Parathyroid adenoma (tissue), 2 donors: ENCODE data around the gene VLDLR.

Experiments
- H2AFZ ChIP-seq: fragments of 300-600 bp; sonication (generic); one replicate; pipeline ENCODE4 v1.7.0; 2017; ENCODE audit warnings: antibody characterized with exemption, mild to moderate bottlenecking
- H3K27ac ChIP-seq: fragments of 300-600 bp; sonication (generic); one replicate; pipeline ENCODE4 v1.7.0; 2017
- H3K27me3 ChIP-seq: fragments of 300-600 bp; sonication (generic); one replicate; pipeline ENCODE4 v1.7.0; 2017; ENCODE audit warnings: low read length; ENCODE audit not compliant: control insufficient read depth, insufficient read depth
- H3K36me3 ChIP-seq: fragments of 300-600 bp; sonication (generic); one replicate; pipeline ENCODE4 v1.7.0; 2017; ENCODE audit warnings: low read length; ENCODE audit not compliant: control insufficient read depth, insufficient read depth
- H3K4me1 ChIP-seq: fragments of 300-600 bp; sonication (generic); one replicate; pipeline ENCODE4 v1.7.0; 2017; ENCODE audit warnings: control low read depth
- H3K4me2 ChIP-seq: fragments of 300-600 bp; sonication (generic); one replicate; pipeline ENCODE4 v1.7.0; 2017; ENCODE audit warnings: low read length
- H3K4me3 ChIP-seq: fragments of 300-600 bp; sonication (generic); one replicate; pipeline ENCODE4 v1.7.0; 2017; ENCODE audit warnings: low read depth, low read length
- H3K79me2 ChIP-seq: fragments of 300-600 bp; sonication (generic); one replicate; pipeline ENCODE4 v1.7.0; 2017; ENCODE audit warnings: control low read depth
- H3K9ac ChIP-seq: fragments of 300-600 bp; sonication (generic); one replicate; pipeline ENCODE4 v1.7.0; 2017; ENCODE audit warnings: mild to moderate bottlenecking
- H3K9me3 ChIP-seq: fragments of 300-600 bp; sonication (generic); one replicate; pipeline ENCODE4 v1.7.0; 2017; ENCODE audit warnings: low read length; ENCODE audit not compliant: control insufficient read depth
- TF ChIP-seq, protein P1 (sequence below): fragments of 300-600 bp; sonication (generic); IDR thresholded peaks from one replicate; pipeline ENCODE4 v1.7.0; 2017; ENCODE audit warnings: antibody characterized with exemption, mild to moderate bottlenecking
- donor health status: primary hyperparathyroidism.

VLDLR gene

DNA sequence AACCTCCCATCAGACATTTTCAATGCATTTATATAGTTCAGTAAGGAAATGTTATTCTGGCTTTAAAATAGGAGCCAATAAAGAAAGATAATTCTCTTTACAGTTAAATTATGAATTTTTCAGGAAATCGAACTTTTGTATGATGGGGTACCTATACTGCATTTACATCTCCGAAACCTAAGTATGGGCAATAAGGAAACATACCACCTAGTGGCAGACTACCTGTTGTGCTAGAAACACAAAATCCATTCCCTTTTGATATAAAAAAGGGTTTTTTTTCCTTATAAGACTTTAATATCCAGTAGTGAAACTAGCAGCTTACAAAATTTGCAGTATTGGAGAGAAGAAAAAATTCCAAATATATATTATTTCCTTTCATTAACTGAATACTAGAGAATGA is 21.3 kb upstream of the VLDLR start:
- Histone ChIP-seq H3K36me3 (no peaks in the 10 kb centered on the region), H2AFZ (no peak overlapping the region), H3K4me3 (no peak overlapping the region), H3K4me1 (no peaks in the 10 kb centered on the region), H3K9ac (no peak overlapping the region), H3K79me2 (no peaks in the 10 kb centered on the region), H3K27me3 (no peaks in the 10 kb centered on the region), H3K27ac (no peak overlapping the region), H3K9me3 (no peaks in the 10 kb centered on the region), H3K4me2 (no peak overlapping the region)
- TF ChIP-seq, protein P1, sequence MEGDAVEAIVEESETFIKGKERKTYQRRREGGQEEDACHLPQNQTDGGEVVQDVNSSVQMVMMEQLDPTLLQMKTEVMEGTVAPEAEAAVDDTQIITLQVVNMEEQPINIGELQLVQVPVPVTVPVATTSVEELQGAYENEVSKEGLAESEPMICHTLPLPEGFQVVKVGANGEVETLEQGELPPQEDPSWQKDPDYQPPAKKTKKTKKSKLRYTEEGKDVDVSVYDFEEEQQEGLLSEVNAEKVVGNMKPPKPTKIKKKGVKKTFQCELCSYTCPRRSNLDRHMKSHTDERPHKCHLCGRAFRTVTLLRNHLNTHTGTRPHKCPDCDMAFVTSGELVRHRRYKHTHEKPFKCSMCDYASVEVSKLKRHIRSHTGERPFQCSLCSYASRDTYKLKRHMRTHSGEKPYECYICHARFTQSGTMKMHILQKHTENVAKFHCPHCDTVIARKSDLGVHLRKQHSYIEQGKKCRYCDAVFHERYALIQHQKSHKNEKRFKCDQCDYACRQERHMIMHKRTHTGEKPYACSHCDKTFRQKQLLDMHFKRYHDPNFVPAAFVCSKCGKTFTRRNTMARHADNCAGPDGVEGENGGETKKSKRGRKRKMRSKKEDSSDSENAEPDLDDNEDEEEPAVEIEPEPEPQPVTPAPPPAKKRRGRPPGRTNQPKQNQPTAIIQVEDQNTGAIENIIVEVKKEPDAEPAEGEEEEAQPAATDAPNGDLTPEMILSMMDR: no peak

DNA sequence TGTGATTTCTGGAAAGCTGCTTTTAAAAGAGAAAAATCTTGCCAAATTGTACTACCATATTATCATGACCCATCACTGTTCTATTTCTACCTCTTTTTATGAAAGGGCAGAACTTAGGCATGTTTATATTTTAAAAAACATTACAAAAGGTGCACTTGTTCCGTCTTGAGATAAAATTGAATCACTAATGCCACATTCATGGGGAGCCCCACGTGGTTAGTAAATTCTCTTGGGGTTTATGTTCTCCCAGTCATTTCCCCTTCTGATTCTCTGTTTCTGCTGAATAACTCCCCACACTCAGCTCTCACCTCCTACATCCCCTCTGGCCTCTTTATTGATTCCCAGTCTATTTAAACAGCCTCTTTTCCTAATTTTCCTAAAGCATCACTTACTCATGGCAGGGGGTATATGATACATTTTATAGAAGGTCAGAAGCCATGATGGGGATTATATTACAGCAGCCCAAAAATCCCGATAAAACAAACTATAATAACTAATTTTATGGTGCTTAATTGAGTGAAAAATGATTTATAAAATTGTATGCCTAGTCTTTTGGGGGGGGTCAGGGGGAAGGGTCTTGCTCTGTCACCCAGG is 19.7 kb upstream of the VLDLR start:
- TF ChIP-seq, protein P1: no peak
- Histone ChIP-seq H3K79me2 (no peaks in the 10 kb centered on the region), H3K36me3 (no peaks in the 10 kb centered on the region), H3K27ac (no peak overlapping the region), H3K27me3 (no peaks in the 10 kb centered on the region), H3K9ac (no peak overlapping the region), H3K4me1 (no peaks in the 10 kb centered on the region), H3K9me3 (no peaks in the 10 kb centered on the region), H2AFZ (no peak overlapping the region), H3K4me3 (no peak overlapping the region), H3K4me2 (no peak overlapping the region)

DNA sequence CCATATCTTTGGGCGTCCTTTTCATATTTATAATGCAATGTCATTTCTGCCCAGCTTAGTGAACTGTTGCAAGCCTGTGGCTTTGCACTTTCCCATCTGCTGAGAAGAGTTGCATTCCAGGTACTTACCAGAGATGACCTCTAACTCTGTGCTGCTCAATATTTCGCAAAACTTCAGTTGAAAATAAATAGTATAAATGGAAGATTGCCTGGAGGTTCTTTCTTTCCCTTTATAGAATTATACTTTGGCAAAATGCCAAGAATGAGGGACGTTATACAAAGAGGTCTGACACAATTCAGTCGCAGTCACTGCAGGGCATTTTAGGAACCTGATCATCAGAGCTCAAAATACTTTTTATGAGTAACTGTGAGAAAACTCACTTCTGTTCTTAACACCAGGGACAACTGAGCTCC is 18.9 kb upstream of the VLDLR start:
- Histone ChIP-seq H3K27me3 (no peaks in the 10 kb centered on the region), H3K4me1 (no peaks in the 10 kb centered on the region), H3K36me3 (no peaks in the 10 kb centered on the region), H3K4me3 (no peak overlapping the region), H3K9me3 (no peaks in the 10 kb centered on the region), H3K79me2 (no peaks in the 10 kb centered on the region), H2AFZ (no peak overlapping the region), H3K27ac (no peak overlapping the region), H3K9ac (no peak overlapping the region), H3K4me2 (no peak overlapping the region)
- TF ChIP-seq, protein P1: no peak

DNA sequence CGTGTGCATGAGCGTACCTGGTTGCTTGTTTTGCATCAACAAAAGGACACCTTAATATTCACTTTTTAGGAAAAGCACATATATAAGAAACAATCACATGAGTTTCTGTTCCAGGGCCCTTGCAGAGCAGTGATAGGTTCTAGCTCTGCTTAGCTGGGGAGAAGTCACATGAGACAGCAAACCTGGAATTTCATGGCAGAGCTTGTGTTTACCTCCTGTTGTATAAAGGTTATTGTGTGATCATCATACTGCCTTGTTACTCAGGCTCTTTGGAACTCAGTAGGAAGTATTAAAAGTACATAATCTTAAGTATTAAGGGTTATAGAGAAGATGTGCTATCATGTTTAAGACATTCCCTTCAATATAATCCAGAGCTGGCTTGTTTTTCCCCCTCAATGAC is 18.0 kb upstream of the VLDLR start:
- Histone ChIP-seq H3K36me3 (no peaks in the 10 kb centered on the region), H3K27me3 (no peaks in the 10 kb centered on the region)
- TF ChIP-seq, protein P1: no peak

DNA sequence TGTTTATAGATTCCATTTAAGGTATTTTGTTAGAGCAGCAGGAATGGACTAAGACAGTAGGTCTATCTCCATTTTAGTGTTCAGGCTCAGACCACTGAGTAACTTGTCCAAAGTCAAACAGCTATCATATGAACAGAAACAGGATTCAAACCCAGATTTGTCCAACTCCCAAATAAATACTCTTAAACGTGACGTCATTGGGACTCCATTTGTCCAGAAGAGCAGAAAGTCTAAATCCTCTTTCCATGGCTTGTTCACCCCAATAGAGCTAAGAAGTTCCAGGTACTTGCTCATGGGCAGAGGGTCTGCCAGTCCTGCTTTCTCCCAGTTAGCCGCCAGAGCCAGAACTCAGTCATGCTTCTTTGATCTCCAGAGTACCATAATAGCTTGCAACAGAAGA is 16.3 kb upstream of the VLDLR start:
- Histone ChIP-seq H3K27ac (no peak overlapping the region), H2AFZ (no peak overlapping the region), H3K27me3 (no peaks in the 10 kb centered on the region), H3K9ac (no peak overlapping the region), H3K4me1 (no peaks in the 10 kb centered on the region), H3K4me2 (no peak overlapping the region), H3K4me3 (no peak overlapping the region), H3K79me2 (no peaks in the 10 kb centered on the region), H3K9me3 (no peaks in the 10 kb centered on the region), H3K36me3 (no peaks in the 10 kb centered on the region)
- TF ChIP-seq, protein P1: no peak

More for the DNA sequence above, 18.0 kb upstream of the VLDLR start:
- H2AFZ ChIP-seq: no peak overlapping the region
- no peak overlapping the region for H3K4me3 ChIP-seq
- no peak overlapping the region for H3K4me2 ChIP-seq
- no peaks in the 10 kb centered on the region for H3K79me2 ChIP-seq
- no peak overlapping the region for H3K27ac ChIP-seq
- H3K9ac ChIP-seq: no peak overlapping the region
- no peaks in the 10 kb centered on the region for H3K9me3 ChIP-seq
- no peaks in the 10 kb centered on the region for H3K4me1 ChIP-seq
